ENCODE results near the gene ST8SIA6.

Gene ST8SIA6

DNA sequence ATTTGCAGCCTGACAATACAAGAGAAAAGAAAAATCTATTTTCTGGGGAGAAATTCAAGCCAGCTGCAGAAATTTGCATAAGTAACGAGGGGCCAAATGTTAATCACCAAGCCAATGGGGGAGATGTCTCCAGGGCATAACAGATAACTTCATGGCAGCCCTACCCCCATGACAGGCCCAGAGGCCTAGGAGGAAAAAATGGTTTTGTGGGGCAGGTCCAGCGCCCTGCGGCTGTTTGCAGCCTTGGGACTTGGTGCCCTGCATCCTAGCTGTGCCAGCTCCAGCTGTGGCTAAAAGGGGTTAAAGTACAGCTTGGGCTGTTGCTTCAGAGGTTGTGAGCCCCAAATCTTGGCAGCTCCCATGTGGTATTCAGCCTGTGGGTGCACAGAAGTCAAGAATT is 172.1 kb downstream of the ST8SIA6 start (continued):
- TF ChIP-seq ZBTB26 (tag by site-specific recombination; optimal IDR thresholded peaks at IDR 0.05) (no peak), PRDM4 (tag by site-specific recombination; IDR thresholded peaks at IDR 0.05) (no peak)

GRCh38 chr10:17278607-17279240 is 175.7 kb downstream of the ST8SIA6 start:
- no peak for TF ChIP-seq ZNF341 (tag by site-specific recombination; IDR thresholded peaks at IDR 0.05; ENCODE audit: low read depth)
- TF ChIP-seq ZNF354C (tag by site-specific recombination; IDR thresholded peaks at IDR 0.05; ENCODE audit: borderline replicate concordance, low read depth): no peak
- no peak for TF ChIP-seq ZNF239 (tag by site-specific recombination; IDR thresholded peaks at IDR 0.05)
- no peak for TF ChIP-seq ZNF211 (tag by site-specific recombination; IDR thresholded peaks at IDR 0.05; ENCODE audit: low read depth)
- TF ChIP-seq FEZF1 (tag by site-specific recombination; IDR thresholded peaks at IDR 0.05): no peak
- no peak for TF ChIP-seq WT1 (tag by site-specific recombination; IDR thresholded peaks at IDR 0.05)
- no peak for TF ChIP-seq ZSCAN23 (tag by site-specific recombination; IDR thresholded peaks at IDR 0.05)
- no peak for TF ChIP-seq ZNF146 (tag by site-specific recombination; IDR thresholded peaks at IDR 0.05)
- H3K4me1 ChIP-seq (ENCODE audit: control insufficient read depth, insufficient read depth, low read length): no peaks in the 10 kb centered on the region
- CTCF ChIA-PET: interaction anchor here (1.1 kb wide), 1 partner anchor 11 kb away, joined by 4 read pairs; no protein-coding TSS in a partner anchor
- H3K27ac ChIP-seq (ENCODE audit: extremely low read depth, low read depth, low read length): no peak overlapping the region
- POLR2A ChIA-PET: no interaction called here
- H3K4me3 ChIP-seq (ENCODE audit: low read depth, low read length): no peak overlapping the region
- no peaks in the 10 kb centered on the region for H3K36me3 ChIP-seq (ENCODE audit: control insufficient read depth in 2 of 2, insufficient read depth in 1 of 2, low read length in 2 of 2)
- H3K9me3 ChIP-seq (ENCODE audit: control insufficient read depth, insufficient read depth, low read depth, low read length): no peaks in the 10 kb centered on the region

DNA sequence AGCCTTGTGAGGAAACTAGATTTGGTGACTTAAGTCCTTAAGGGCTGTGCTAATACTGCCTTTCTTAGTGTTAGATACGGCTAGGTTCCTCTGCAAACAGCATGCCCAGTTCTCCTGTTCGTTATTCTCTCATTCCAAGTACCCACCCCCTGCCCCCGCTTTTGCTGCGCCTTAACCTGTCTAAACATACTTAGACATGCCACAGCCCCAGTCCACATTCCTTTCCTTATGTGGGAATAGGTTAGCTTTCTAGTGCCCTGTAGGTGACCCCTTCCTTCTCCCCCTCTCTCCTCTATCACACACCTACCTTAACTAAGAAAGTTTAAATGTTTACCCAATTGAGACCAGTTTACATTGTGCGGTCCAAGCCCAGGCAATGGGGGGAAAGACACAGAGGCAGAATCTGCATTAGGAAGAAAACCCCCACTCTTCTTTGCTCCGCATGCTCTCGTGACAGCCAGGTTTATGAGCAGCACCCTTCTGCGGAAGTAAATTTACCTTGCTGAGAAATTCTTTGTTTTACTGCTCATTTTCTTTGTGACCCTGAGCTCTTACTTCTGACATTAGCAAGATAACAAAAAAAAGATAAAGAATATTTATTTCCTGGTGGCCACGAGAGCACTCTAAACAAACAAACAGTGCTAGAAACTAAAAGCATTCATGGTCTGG is 177.5 kb downstream of the ST8SIA6 start:
- H3K27ac ChIP-seq (ENCODE audit: extremely low read depth, low read depth, low read length): no peak overlapping the region
- H3K4me3 ChIP-seq (ENCODE audit: low read depth, low read length): no peak overlapping the region
- CTCF ChIA-PET: no interaction called here
- TF ChIP-seq SETDB1 (IDR thresholded peaks at IDR 0.05; ENCODE audit: insufficient read length, low read length) (peak; percentile 89), ZNF785 (tag by site-specific recombination; IDR thresholded peaks at IDR 0.05) (no peak)
- no peaks in the 10 kb centered on the region for H3K4me1 ChIP-seq (ENCODE audit: control insufficient read depth, insufficient read depth, low read length)
- POLR2A ChIA-PET: no interaction called here
- H3K9me3 ChIP-seq (ENCODE audit: control insufficient read depth, insufficient read depth, low read depth, low read length): no peaks in the 10 kb centered on the region
- no peaks in the 10 kb centered on the region for H3K36me3 ChIP-seq (ENCODE audit: control insufficient read depth in 2 of 2, insufficient read depth in 1 of 2, low read length in 2 of 2)

DNA sequence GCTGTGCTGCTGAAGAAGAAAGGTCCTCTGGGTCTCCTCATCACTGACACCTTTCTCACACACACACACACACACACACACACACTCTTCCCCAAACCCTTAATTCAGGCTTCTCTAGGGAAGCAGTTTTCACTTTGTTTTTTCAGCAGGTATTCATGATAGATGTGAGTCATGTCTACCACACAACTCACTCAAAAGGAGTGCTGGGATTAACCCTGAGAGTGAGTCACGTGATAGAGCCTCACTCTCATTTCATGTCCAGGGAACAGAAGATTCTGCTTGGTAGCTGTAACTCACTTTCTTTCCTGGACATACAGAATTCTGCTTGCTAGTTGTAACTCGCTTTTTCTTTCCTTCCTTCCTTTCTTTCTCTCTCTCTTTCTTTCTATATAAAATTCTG is 181.0 kb downstream of the ST8SIA6 start:
- Histone ChIP-seq H3K4me1 (ENCODE audit: control insufficient read depth, insufficient read depth, low read length) (no peaks in the 10 kb centered on the region), H3K9me3 (ENCODE audit: control insufficient read depth, insufficient read depth, low read depth, low read length) (no peaks in the 10 kb centered on the region), H3K4me3 (ENCODE audit: low read depth, low read length) (no peak overlapping the region), H3K27ac (ENCODE audit: extremely low read depth, low read depth, low read length) (no peak overlapping the region), H3K36me3 (ENCODE audit: control insufficient read depth in 2 of 2, insufficient read depth in 1 of 2, low read length in 2 of 2) (no peaks in the 10 kb centered on the region)
- CTCF ChIA-PET: interaction anchor here (0.9 to 1.5 kb wide), 2 partner anchors 16 to 430 kb away, joined by 3 to 6 read pairs; no protein-coding TSS in a partner anchor
- POLR2A ChIA-PET: no interaction called here
- TF ChIP-seq ZNF138 (tag by site-specific recombination; IDR thresholded peaks at IDR 0.05; ENCODE audit: borderline replicate concordance): no peak
- peak; percentile 41; the same call in 1 of the 2 replicates for TF ChIP-seq PRDM1 (tag by site-specific recombination; IDR thresholded peaks at IDR 0.05)
- TF ChIP-seq BCL11B (tag by site-specific recombination; IDR thresholded peaks at IDR 0.05; ENCODE audit: low read depth): no peak
- TF ChIP-seq FEZF1 (tag by site-specific recombination; IDR thresholded peaks at IDR 0.05): no peak
- TF ChIP-seq ZNF248 (tag by site-specific recombination; IDR thresholded peaks at IDR 0.05): 0 out of 2 replicates have a peak, but pooled peaks have one; percentile 27

Measured in HEK293 (cell line).